Uterus (tissue), 2 donors: ENCODE results near the gene MYOG.

Experiments
- CTCF ChIP-seq, 4 experiments: fragments of 200-600 bp in 2 of 4; fragments of 450-650 bp in 2 of 4; sonication (generic) in 2 of 4; IDR thresholded peaks; one replicate each; pipeline ENCODE4 v1.5.1; 2016 to 2019; ENCODE audit warnings: antibody characterized with exemption in 4 of 4, mild to moderate bottlenecking in 2 of 4, moderate library complexity in 1 of 4
- POLR2A ChIP-seq, 2 donors: fragments of 450-650 bp; IDR thresholded peaks; one replicate each; pipeline ENCODE4 v1.6.1; 2016; ENCODE audit warnings: antibody characterized with exemption in 2 of 2, mild to moderate bottlenecking in 1 of 2, moderate library complexity in 1 of 2

- no peak for TF ChIP-seq POLR2A (IDR thresholded peaks at IDR 0.05)
- TF ChIP-seq CTCF (IDR thresholded peaks at IDR 0.05) = no peak
Observed at GRCh38 chr1:203056012-203056411, 29.8 kb downstream of the MYOG start.
